NAMALWA (cell line): ENCODE measurements around the gene HPD.
"Not testable (repeated sequence)": the region's sequence is repeated elsewhere in the genome, so short reads cannot be mapped to it uniquely, and the experiment has no call there.

Experiments used
- DNase-seq: peaks from one replicate; pipeline ENCODE4 v3.0.0-alpha.2; 2015; ENCODE audit warnings: low spot score

The HPD gene

DNA sequence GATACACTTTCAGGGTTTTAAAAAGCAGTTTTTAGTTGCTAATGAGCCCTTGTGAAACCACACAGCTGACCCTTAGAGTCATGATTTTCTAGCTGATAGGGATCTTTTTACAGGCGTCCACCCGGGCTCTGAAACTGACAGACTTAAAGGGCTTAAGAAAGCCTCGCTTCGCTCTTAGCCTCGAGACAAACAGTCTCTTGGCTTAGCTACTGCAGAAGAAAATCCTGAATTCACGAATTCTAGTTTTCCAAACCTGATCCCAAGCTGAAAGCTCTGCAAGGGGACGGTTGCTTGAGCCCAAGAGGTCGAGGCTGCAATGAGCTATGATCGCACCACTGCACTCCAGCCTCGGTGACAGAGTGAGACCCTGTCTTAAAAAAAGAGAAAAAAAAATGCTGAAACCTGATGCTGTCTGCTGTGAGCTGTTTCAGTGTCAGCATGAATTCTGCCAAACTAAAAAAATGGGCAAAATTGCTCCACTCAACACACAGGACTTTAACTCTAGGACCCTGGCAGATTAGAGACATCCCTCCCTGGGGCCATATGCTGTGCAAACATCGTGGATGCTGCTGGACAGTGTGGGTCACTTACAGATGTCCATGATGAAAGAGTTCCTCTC lies 3.1 kb upstream of the HPD start:
- DNase-seq = no peak

DNA sequence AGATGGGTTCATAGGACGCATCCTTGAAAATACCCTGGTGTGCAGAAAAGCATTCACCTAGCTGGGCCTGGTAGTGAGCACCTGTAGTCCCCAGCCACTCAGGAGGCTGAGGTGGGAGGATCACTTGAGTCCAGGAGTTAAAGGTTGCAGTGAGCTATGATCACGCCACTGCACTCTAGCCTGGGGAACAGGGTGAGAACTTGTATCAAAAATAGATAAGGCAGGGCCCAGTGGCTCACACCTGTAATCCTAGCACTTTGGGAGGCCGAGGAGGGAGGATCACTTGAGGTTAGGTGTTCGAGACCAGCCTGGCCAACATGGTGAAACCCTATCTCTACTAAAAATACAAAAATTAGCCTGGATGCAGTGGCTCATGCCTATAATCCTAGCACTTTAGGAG lies 2.0 kb upstream of the HPD start:
- not testable (repeated sequence) for DNase-seq

DNA sequence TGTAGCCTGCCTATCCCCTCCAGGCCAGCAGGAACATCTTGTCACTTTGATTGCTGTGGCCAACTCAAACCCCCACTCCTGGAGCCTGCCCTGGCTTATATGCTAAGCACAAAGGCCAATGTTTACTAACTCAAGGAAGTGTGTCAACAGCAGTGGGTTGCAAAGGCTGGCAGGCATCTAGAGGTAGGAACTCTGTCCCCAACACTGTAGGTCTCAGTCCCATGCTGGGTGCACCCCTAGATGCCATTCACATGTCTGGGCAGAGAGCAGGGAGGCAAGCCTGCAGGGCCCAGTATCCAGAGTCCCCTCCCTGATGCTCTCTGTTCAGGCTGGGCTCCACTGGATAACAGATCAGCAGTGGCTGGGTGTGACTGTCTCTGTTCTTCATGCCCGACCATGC lies 1.6 kb upstream of the HPD start:
- DNase-seq = no peak

DNA sequence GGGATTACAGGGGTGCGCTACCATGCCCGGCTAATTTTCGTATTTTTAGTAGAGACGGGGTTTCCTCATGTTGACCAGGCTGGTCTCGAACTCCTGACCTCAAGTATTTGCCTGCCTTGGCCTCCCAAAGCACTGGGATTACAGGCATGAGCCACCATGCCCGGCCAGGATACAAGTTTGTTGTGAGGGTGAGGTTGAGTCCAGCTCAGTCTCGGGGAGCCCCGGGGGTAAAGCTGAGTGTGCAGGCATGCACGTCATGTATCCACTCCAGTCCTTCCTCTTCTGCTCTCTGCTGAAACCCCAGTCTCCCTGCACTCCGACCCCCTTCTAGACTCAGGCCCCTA lies 369 bp downstream of the HPD start:
- no peak for DNase-seq

GRCh38 chr12:121857322-121858246 lies 1.1 kb downstream of the HPD start:
- no peak for DNase-seq

- DNase-seq = not testable (repeated sequence)
These were observed 6.3 kb downstream of the HPD start for GRCh38 chr12:121852392-121852791.

DNA sequence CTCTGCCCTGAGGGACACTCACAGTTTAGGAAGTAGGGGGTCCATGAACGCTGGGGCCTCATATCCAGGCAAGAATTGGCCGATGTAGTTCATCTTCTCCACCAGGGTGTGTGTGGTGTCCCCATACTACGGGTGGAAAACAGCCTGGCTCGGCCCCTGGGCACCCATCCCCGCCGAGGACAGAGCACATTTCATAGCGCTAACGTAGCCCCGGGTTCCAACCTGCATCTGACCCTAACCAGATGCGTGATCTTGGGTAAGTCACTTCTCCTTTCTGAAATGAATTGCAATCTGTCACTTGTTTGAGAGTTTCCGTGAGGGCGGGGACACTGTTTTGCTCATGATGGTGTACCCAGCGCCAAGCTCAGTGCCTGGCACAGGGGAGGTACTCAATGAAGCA lies 9.0 kb downstream of the HPD start:
- DNase-seq = no peak

DNA sequence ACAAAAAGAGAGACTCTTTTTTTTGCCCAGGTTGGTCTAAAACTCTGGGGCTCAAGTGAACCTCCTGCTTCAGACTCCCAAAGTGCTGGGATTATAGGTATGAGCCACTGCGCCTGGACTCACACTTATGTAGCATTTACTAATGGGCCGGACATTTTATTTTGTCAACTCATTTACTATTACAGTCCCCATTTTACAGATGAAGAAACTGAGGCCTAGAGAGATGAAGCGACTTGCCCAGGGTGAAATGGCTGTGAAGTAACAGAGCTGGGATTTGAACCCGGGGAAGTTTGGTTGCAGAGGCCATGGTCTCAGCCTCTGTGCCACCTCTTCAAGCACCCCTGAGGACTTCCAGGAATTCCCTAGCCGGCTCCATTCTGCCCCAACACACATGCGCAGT lies 9.4 kb downstream of the HPD start:
- DNase-seq = no peak

DNA sequence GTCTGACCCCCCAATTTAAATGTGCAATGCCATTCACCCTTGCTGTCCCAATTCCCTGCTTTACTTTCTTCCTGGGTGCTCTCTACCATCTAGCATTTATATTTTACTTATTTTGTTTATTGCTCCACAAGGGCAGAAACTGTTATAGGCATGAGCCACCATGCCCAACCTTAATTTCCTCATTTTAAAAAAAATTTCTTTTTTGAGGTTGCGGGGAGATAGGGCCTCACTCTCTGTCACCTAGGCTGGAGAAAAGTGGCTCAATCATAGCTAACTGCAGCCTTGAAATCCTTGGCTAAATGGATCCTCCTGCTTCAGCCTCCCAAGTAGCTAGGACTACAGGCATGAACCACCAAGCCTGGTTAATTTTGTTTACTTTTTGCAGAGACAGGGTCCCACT lies 13.0 kb downstream of the HPD start:
- DNase-seq = no peak

DNA sequence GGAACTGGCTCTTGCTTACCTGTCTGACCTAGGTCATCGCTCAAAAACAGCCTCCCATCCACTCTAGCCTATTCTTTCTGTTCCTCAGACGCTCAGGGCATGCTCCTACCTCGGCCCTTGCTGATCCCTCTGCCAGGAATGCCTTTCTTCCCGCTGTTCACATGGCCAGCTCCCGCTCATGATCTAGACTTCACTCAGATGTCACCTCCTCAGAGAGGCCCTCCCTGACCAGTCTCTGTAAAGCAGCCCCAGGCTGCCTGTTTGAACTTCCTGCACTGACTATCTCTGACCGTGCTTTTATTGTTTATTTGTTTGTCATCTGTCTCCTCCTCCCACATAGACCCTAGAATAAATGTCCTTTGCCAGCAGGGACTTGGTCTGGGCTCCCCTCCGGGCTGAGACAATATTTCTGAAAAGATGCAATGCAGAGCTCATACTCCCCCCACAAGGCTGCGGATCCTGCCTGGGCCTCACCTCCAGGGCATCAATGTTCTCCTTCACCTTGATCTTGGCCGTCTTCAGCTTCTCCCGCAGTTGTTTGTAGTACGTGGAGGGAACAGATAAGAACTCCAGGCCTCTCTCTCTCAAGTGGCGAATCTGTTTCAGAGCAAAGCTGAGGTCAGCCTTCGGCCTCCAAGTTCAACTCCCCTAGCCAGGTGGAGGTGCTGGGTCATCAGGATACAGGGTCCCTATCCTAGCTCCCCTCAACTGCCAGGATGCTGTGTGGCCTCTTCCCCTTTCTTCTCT lies 15.2 kb downstream of the HPD start:
- no peak for DNase-seq

GRCh38 chr12:121839993-121840761 lies 18.5 kb downstream of the HPD start:
- no peak for DNase-seq

GRCh38 chr12:121839106-121839992 lies 19.3 kb downstream of the HPD start:
- DNase-seq = peak; percentile 98

- DNase-seq = no peak
These were observed 20.5 kb downstream of the HPD start for GRCh38 chr12:121838126-121838525.

DNA sequence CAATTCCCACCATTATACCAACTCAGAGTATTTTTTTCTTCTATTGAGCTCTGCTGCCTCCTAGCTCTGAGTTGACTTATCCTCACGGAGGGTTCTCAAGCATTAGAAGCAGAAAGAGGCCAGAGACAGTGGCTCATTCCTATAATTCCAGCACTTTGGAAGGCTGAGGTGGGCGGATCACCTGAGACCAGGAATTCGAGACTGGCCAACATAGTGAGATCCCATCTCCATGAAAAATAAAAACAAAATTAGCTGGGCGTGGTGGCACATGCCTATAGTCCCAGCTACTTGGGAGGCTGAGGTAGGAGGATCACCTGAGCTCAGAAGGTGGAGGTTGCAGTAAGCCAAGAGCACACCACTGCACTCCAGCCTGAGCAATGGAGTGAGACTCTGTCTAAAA lies 21.0 kb downstream of the HPD start:
- no peak for DNase-seq

- DNase-seq = no peak
These were observed 27.0 kb downstream of the HPD start for GRCh38 chr12:121831571-121832245.

DNA sequence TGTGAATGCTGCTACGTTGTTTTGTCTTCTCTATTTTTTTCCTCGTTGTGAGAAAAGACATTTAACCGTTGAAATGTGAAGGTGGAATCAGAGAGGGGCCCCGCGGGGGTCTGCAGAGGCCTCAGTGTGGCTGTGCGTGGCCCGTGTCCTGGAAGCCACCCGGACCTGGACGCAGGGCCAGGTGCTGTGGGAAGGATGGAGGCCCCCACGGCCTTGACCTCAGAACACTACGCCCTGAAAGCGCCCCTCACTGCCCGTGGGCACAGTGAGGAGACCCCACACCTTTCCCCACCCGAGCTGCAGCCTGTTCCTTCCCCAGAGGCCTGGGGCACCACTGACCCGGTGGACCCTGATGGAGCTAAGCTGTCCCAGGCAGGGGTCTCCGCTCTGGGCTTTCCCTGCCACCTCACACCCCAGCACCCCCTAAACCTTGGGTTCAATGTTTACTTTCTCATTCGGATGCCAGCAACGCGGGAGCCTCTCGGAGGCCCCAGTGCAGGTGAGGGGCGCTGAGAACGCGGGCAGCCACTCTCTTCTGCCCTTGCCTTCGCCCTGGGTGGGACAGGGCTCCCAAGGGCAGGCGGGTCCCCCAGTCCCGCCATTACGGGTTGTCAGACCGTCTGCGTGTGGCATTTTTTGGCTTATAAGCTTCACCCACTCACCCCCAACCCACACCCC lies 27.9 kb downstream of the HPD start:
- DNase-seq = no peak

DNA sequence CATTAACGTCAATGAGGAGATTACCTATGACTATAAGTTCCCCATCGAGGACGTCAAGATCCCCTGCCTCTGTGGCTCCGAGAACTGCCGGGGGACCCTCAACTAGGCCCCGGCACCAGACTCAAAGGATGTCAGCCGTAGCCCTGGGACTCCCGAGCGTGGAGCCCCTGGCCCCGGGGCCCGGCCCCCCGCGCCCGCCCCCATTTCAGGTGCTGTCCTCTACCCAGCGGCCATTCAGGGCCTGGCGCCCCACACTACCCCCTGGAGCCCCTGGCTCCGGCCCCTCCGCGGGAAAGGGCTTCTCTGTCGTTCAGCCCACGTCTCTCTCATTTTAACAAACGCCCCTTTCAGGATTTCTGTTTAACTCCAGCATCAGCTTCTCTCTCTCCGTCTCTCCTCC lies 28.5 kb downstream of the HPD start:
- DNase-seq = no peak

DNA sequence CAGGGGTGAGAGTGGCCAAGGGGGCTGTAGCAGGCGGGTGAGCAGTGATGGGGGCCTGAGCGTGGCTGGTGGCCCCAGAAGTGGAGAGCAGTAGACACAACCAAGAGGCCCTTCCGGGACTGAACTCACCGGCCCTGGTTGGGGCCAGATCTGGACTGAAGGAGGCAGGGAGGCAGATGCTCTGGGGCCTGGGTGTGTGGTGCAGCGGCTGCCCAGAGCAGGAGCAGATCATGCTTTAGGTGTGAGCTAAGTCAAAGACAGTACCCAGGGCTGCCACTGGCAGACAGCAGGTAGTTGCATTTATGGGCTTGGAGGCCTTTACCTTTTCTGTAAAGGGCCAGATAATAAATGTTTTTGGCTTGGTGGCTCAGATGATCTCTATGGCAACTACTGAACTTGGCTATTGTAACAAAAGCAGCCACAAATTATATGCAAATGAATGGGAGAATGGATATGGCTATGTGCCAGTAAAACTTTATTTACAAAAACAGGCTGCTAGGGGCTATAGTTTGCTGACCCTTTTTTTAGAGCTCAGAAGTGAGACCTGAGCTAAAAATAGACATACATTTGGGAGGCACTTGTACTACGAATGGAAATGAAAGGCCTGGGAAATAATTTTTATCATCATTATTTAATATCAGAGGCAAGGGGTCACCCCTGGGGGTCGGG lies 29.3 kb downstream of the HPD start:
- DNase-seq = peak; percentile 28

GRCh38 chr12:121828826-121829225 lies 29.8 kb downstream of the HPD start:
- no peak for DNase-seq
